MM.1S (cell line): ENCODE data around the gene TIMM8B.
"Not testable (repeated sequence)": the region's sequence is repeated elsewhere in the genome, so short reads cannot be mapped to it uniquely, and the experiment has no call there.

Experiments used
- DNase-seq: peaks from one replicate; pipeline ENCODE4 v3.0.0-alpha.2; 2015
- H2AFZ ChIP-seq: fragments of 300-600 bp; sonication (generic); 2 replicates; pipeline ENCODE4 v1.6.0; 2016; ENCODE audit warnings: antibody characterized with exemption, low read length
- H3F3A ChIP-seq: fragments of 300-600 bp; sonication (generic); 2 replicates; pipeline ENCODE4 v1.6.1; 2016; ENCODE audit warnings: mild to moderate bottlenecking, antibody characterized with exemption, low read length, moderate library complexity, mixed read lengths; ENCODE audit not compliant: insufficient read depth
- H3K27ac ChIP-seq: fragments of 300-600 bp; sonication (generic); 2 replicates; pipeline ENCODE4 v1.5.1; 2016; ENCODE audit warnings: mild to moderate bottlenecking, low read length
- H3K27me3 ChIP-seq: fragments of 300-600 bp; sonication (generic); replicated peaks from 2 replicates; pipeline ENCODE4 v1.6.0; 2016; ENCODE audit warnings: low read length; ENCODE audit not compliant: insufficient read depth
- H3K36me3 ChIP-seq: fragments of 300-600 bp; sonication (generic); replicated peaks from 2 replicates; pipeline ENCODE4 v1.6.1; 2016; ENCODE audit warnings: mild to moderate bottlenecking, low read length, mixed read lengths; ENCODE audit not compliant: insufficient read depth
- H3K4me1 ChIP-seq: fragments of 300-600 bp; sonication (generic); 2 replicates; pipeline ENCODE4 v1.6.1; 2016; ENCODE audit warnings: low read length, mixed read lengths
- H3K4me2 ChIP-seq: fragments of 300-600 bp; sonication (generic); 2 replicates; pipeline ENCODE4 v1.6.0; 2016; ENCODE audit warnings: low read depth, low read length
- H3K4me3 ChIP-seq: fragments of 300-600 bp; sonication (generic); 2 replicates; pipeline ENCODE4 v1.5.1; 2016; ENCODE audit warnings: low read length, mixed read lengths
- H3K79me2 ChIP-seq: fragments of 300-600 bp; sonication (generic); 2 replicates; pipeline ENCODE4 v1.6.1; 2016; ENCODE audit warnings: mixed run types, low read length, mixed read lengths
- H3K9ac ChIP-seq: fragments of 300-600 bp; sonication (generic); 2 replicates; pipeline ENCODE4 v1.6.1; 2016; ENCODE audit warnings: low read length, mixed read lengths
- H3K9me2 ChIP-seq: fragments of 300-600 bp; sonication (generic); replicated peaks from 2 replicates; pipeline ENCODE4 v1.6.1; 2016; ENCODE audit warnings: mild to moderate bottlenecking, low read length, mixed read lengths; ENCODE audit not compliant: insufficient read depth
- H3K9me3 ChIP-seq: fragments of 300-600 bp; sonication (generic); replicated peaks from 2 replicates; pipeline ENCODE4 v1.6.1; 2016; ENCODE audit warnings: mild to moderate bottlenecking, low read length, mixed read lengths; ENCODE audit not compliant: insufficient read depth
- H4K20me1 ChIP-seq: fragments of 300-600 bp; sonication (generic); 2 replicates; pipeline ENCODE4 v1.6.1; 2016; ENCODE audit warnings: mild to moderate bottlenecking, low read length, moderate library complexity, mixed read lengths; ENCODE audit not compliant: insufficient read depth
- EZH2 ChIP-seq: fragments of 300-600 bp; sonication (generic); optimal IDR thresholded peaks from 2 replicates; pipeline ENCODE3; 2017; ENCODE audit warnings: low read depth, mild to moderate bottlenecking, antibody characterized with exemption, low read length, mixed read lengths
- EZH2phosphoT487 ChIP-seq: fragments of 300-600 bp; sonication (generic); IDR thresholded peaks from 2 replicates; pipeline ENCODE4 v1.6.1; 2018; ENCODE audit warnings: antibody characterized with exemption, low read length
- TF ChIP-seq, protein P1 (sequence below): fragments of 300-600 bp; sonication (generic); IDR thresholded peaks from 2 replicates; pipeline ENCODE4 v1.5.1; 2016; ENCODE audit warnings: antibody characterized with exemption, low read length, mixed read lengths

TIMM8B gene

DNA sequence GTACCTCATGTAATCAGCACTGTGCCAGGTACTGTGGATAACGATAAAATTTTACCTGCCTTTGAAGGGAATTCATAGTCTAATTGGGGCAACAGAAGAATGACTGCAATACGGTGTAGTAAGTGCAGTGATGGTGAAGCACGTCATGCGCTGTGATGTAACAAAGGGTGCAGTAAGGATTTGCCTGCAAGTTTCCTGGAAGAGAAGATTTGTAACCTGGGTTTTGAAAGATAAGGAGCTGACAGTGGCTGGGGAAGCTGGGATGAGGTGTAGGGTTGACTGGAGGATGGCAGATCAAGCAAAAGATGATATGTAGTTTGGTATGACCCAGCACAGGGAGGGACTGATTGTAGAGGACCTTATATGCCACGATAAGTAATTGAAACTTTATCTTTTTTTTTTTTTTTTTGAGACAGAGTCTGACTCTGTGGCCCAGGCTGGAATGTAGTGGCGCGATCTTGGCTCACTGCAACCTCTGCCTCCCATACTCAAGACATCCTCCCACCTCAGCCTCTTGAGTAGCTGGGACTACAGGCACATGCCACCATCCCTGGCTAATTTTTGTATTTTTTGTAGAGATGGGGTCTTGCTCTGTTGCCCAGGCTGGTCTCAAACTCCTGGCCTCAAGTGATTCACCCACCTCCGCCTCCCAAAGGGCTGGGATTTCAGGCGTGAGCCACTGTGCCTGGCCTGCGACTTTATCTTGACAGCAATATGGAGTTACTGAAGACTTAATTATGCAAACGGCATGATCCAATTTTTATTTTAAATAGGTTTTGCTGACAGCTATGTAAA is 11.4 kb upstream of the TIMM8B start:
- Histone ChIP-seq H3K4me1 (no peaks in the 10 kb centered on the region), H4K20me1 (no peaks in the 10 kb centered on the region), H3K9me2 (no peaks in the 10 kb centered on the region), H3K9me3 (no peaks in the 10 kb centered on the region), H3K4me2 (no peak overlapping the region), H2AFZ (no peak overlapping the region), H3K79me2 (no peaks in the 10 kb centered on the region), H3K4me3 (no peak overlapping the region), H3K27ac (no peak overlapping the region), H3K36me3 (no peaks in the 10 kb centered on the region), H3F3A (no peaks in the 10 kb centered on the region), H3K9ac (no peak overlapping the region), H3K27me3 (no peaks in the 10 kb centered on the region)
- no peak for DNase-seq
- TF ChIP-seq, protein P1, sequence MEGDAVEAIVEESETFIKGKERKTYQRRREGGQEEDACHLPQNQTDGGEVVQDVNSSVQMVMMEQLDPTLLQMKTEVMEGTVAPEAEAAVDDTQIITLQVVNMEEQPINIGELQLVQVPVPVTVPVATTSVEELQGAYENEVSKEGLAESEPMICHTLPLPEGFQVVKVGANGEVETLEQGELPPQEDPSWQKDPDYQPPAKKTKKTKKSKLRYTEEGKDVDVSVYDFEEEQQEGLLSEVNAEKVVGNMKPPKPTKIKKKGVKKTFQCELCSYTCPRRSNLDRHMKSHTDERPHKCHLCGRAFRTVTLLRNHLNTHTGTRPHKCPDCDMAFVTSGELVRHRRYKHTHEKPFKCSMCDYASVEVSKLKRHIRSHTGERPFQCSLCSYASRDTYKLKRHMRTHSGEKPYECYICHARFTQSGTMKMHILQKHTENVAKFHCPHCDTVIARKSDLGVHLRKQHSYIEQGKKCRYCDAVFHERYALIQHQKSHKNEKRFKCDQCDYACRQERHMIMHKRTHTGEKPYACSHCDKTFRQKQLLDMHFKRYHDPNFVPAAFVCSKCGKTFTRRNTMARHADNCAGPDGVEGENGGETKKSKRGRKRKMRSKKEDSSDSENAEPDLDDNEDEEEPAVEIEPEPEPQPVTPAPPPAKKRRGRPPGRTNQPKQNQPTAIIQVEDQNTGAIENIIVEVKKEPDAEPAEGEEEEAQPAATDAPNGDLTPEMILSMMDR = no peak
- TF ChIP-seq EZH2 (no peak), EZH2phosphoT487 (no peak)

DNA sequence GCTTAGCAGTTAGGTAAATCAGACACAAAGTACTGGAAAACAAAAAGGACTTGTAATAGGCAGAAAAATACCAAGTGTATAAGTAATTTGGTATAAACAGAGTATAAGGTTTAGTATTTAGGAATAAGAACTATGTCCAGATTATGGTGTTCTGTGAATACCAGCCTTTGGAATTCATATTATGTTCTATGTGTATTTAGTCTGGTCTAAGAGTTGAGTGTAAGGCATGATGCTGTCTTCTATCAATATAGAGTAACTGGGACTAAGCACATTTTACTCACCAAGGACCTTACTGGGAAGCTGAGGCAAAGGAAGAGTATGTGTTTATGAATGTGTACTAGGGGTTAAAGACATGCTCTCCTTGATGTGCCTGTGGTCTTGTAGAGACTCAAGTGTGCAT is 9.6 kb upstream of the TIMM8B start:
- no peaks in the 10 kb centered on the region for H3K27me3 ChIP-seq
- no peaks in the 10 kb centered on the region for H3K9me2 ChIP-seq
- peaks cover 4% of the 10 kb centered on the region for H3K79me2 ChIP-seq
- H3K4me2 ChIP-seq = no peak overlapping the region
- H3K4me1 ChIP-seq = no peaks in the 10 kb centered on the region
- H3K4me3 ChIP-seq = no peak overlapping the region
- DNase-seq = no peak
- H3K9me3 ChIP-seq = no peaks in the 10 kb centered on the region
- H3K27ac ChIP-seq = no peak overlapping the region
- no peaks in the 10 kb centered on the region for H4K20me1 ChIP-seq
- H3K36me3 ChIP-seq = peaks cover 5% of the 10 kb centered on the region; the same call in 1 of the 2 replicates
- TF ChIP-seq, protein P1 = no peak
- TF ChIP-seq EZH2 (no peak), EZH2phosphoT487 (no peak)
- H3K9ac ChIP-seq = no peak overlapping the region
- no peak overlapping the region for H2AFZ ChIP-seq
- no peaks in the 10 kb centered on the region for H3F3A ChIP-seq

DNA sequence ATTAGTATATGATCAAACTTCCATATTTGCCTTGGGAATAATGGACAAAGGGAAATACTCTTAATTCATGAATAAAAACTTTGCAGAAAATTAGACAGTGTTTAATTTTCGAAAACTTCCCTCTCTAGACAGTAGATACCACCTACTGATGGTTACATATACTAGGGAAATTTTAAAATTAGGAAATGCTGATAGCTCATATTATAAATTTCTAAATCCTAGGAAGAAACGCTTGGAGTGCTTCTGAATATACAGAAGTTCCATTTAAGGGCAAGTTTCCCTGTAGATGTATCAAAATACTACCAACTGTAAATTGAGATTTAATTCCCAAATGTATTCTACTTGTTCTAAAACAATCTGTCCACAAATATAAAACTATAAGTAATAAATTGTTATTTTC is 8.7 kb upstream of the TIMM8B start:
- not testable (repeated sequence) for H3K9ac ChIP-seq, H3K36me3 ChIP-seq, H3K4me1 ChIP-seq, H3K9me2 ChIP-seq, H4K20me1 ChIP-seq, H3K27me3 ChIP-seq, DNase-seq, H3K4me2 ChIP-seq, H2AFZ ChIP-seq, H3K27ac ChIP-seq, H3K9me3 ChIP-seq, H3K4me3 ChIP-seq, H3F3A ChIP-seq
- H3K79me2 ChIP-seq = peaks cover 13% of the 10 kb centered on the region

DNA sequence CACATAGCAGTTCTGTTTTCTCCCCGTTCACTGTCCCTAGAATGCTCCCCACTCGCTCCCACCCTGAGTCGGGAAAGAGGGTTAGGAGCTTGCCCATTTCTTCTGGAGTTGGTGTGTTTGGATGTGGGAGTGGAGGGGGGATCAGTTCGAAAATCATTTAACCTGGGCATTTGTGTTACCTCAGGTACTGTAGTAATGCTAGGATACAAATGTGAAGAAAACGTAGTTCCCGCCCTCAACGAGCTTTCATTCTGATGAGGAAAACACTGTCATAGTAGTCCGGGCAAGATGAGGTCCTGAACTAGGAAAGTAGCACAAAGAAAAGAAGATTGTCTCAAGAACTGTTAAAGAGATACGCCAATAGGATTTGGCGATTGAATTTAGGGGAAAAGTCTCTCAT is 656 bp upstream of the TIMM8B start:
- peaks cover 30% of the 10 kb centered on the region for H3K36me3 ChIP-seq
- no peaks in the 10 kb centered on the region for H3K27me3 ChIP-seq
- H2AFZ ChIP-seq = peak overlapping the region; percentile 27
- H3K27ac ChIP-seq = peak overlapping the region; percentile 47; the same call in 1 of the 2 replicates
- peak overlapping the region; percentile 64 for H3K4me2 ChIP-seq
- no peaks in the 10 kb centered on the region for H3K9me3 ChIP-seq
- H4K20me1 ChIP-seq = no peaks in the 10 kb centered on the region
- peak overlapping the region; percentile 95 for H3K4me3 ChIP-seq
- H3K9ac ChIP-seq = peak overlapping the region; percentile 82
- no peaks in the 10 kb centered on the region for H3K9me2 ChIP-seq
- H3K79me2 ChIP-seq = peaks cover 79% of the 10 kb centered on the region
- TF ChIP-seq EZH2phosphoT487 (no peak), EZH2 (no peak)
- TF ChIP-seq, protein P1 = no peak
- peaks cover 10% of the 10 kb centered on the region; the same call in 1 of the 2 replicates for H3K4me1 ChIP-seq
- DNase-seq = peak; percentile 11
- peaks cover 31% of the 10 kb centered on the region for H3F3A ChIP-seq
